Measurements from ENCODE around the gene NUP58. TPM values are rescaled to one million over a fixed set of nuclear protein-coding genes. Genes with fewer than 3 reads are reported as not detected.

NUP58 gene
- total RNA-seq, 1 experiment from 2014 or later, result 85.9 TPM

Other genes with a start within 250 kb of the NUP58 start
- gene PABPC3, start 205.5 kb upstream of the NUP58 start, total RNA-seq (2014; rRNA removed; shearing (Covaris generic)), result 0.11 and 0.13 TPM in 2 replicates
- 0.13 TPM in 1 of 2 replicates, not detected in the other for gene AMER2, start 129.3 kb upstream of the NUP58 start, total RNA-seq (2014; rRNA removed; shearing (Covaris generic))
- gene MTMR6, start 14.1 kb upstream of the NUP58 start, total RNA-seq (2014; rRNA removed; shearing (Covaris generic)), result 26.6 and 28.4 TPM in 2 replicates
- gene ATP8A2, start 70.3 kb downstream of the NUP58 start, total RNA-seq (2014; rRNA removed; shearing (Covaris generic)), result 0.05 and 0.26 TPM in 2 replicates

Measured in SK-MEL-5 (cell line).